ENCODE data around the gene IGFBP6. TPM values are rescaled to one million over a fixed set of nuclear protein-coding genes. Genes with fewer than 3 reads are reported as not detected.

Gene IGFBP6
- total and polyA plus RNA-seq, 4 donors: 1.6 to 17.6 (median 12.0) TPM

GRCh38 chr12:53145383-53146260, 48.2 kb downstream of the IGFBP6 start:
- 71% methylated on average over 5 of the region's 5 CpGs for WGBS
- Histone ChIP-seq H3K9me3 (ENCODE audit: control insufficient read depth in 4 of 4, low read length in 3 of 4) (no peaks in the 10 kb centered on the region), H3K27ac (ENCODE audit: low read depth in 1 of 2, low read length in 2 of 2) (peak overlapping the region in 1 of 2 donors; percentile 42), H3K4me1 (ENCODE audit: control insufficient read depth in 4 of 4, insufficient read depth in 4 of 4, low read length in 3 of 4) (peaks cover 0 to 11% (median 5%) of the 10 kb centered on the region in 4 donors), H3K27me3 (ENCODE audit: control insufficient read depth in 4 of 4, insufficient read depth in 4 of 4, low read length in 3 of 4) (no peaks in the 10 kb centered on the region), H3K36me3 (ENCODE audit: control insufficient read depth in 4 of 4, insufficient read depth in 3 of 4, low read depth in 1 of 4, low read length in 3 of 4) (no peaks in the 10 kb centered on the region), H3K9ac (ENCODE audit: low read depth in 1 of 2, low read length in 2 of 2) (no peak overlapping the region), H3K4me3 (ENCODE audit: low read depth in 1 of 3, low read length in 3 of 3) (no peak overlapping the region)
- no peak for DNase-seq (ENCODE audit: low spot score)
- TF ChIP-seq MAX (IDR thresholded peaks at IDR 0.05): peak; percentile 85
- TF ChIP-seq GABPA (IDR thresholded peaks at IDR 0.05 in 1 of 2, conservative IDR thresholded peaks at IDR 0.05 in 1 of 2): peak in 1 of 2 donors; percentile 81
- peak in 1 of 2 donors; percentile 75 for TF ChIP-seq EGR1 (IDR thresholded peaks at IDR 0.05; ENCODE audit: low read depth in 2 of 2)
- TF ChIP-seq CTCF (IDR thresholded peaks at IDR 0.05; ENCODE audit: low read depth, low read length, missing input control): no peak
- peak; percentile 86 to 89 for TF ChIP-seq JUND (IDR thresholded peaks at IDR 0.05)
- TF ChIP-seq, protein P1, sequence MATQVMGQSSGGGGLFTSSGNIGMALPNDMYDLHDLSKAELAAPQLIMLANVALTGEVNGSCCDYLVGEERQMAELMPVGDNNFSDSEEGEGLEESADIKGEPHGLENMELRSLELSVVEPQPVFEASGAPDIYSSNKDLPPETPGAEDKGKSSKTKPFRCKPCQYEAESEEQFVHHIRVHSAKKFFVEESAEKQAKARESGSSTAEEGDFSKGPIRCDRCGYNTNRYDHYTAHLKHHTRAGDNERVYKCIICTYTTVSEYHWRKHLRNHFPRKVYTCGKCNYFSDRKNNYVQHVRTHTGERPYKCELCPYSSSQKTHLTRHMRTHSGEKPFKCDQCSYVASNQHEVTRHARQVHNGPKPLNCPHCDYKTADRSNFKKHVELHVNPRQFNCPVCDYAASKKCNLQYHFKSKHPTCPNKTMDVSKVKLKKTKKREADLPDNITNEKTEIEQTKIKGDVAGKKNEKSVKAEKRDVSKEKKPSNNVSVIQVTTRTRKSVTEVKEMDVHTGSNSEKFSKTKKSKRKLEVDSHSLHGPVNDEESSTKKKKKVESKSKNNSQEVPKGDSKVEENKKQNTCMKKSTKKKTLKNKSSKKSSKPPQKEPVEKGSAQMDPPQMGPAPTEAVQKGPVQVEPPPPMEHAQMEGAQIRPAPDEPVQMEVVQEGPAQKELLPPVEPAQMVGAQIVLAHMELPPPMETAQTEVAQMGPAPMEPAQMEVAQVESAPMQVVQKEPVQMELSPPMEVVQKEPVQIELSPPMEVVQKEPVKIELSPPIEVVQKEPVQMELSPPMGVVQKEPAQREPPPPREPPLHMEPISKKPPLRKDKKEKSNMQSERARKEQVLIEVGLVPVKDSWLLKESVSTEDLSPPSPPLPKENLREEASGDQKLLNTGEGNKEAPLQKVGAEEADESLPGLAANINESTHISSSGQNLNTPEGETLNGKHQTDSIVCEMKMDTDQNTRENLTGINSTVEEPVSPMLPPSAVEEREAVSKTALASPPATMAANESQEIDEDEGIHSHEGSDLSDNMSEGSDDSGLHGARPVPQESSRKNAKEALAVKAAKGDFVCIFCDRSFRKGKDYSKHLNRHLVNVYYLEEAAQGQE (IDR thresholded peaks at IDR 0.05): peak; percentile 63
- TF ChIP-seq FOXA1 (IDR thresholded peaks at IDR 0.05): peak; percentile 98
- TF ChIP-seq YY1 (IDR thresholded peaks at IDR 0.05): peak; percentile 78
- peak; percentile 100 for TF ChIP-seq HNF4A (conservative IDR thresholded peaks at IDR 0.05)
- no peak for TF ChIP-seq TAF1 (conservative IDR thresholded peaks at IDR 0.05)
- TF ChIP-seq NR2F2 (IDR thresholded peaks at IDR 0.05): peak; percentile 97
- peak; percentile 99 for TF ChIP-seq HNF4G (IDR thresholded peaks at IDR 0.05)
- TF ChIP-seq RXRA (IDR thresholded peaks at IDR 0.05): peak; percentile 99
- TF ChIP-seq ATF3 (IDR thresholded peaks at IDR 0.05): peak; percentile 67
- peak; percentile 52 to 62 for TF ChIP-seq RAD21 (IDR thresholded peaks at IDR 0.05)
- TF ChIP-seq ZBTB33 (IDR thresholded peaks at IDR 0.05): peak; percentile 76
- peak; percentile 82 for TF ChIP-seq SP1 (IDR thresholded peaks at IDR 0.05)
- TF ChIP-seq FOXA2 (IDR thresholded peaks at IDR 0.05): peak; percentile 89

Data from liver (tissue), 9 donors.